GM18508 (cell line): ENCODE results near the gene GPR158.

ENCODE experiments used
- ATAC-seq: cut with Tn5 transposase; IDR thresholded peaks from one replicate; pipeline ENCODE4 v1.9.1; 2021; ENCODE audit warnings: moderate number of reproducible peaks; ENCODE audit not compliant: insufficient read depth, unreplicated experiment

Gene GPR158

GRCh38 chr10:25552283-25552919, 377.6 kb downstream of the GPR158 start:
- no peak for ATAC-seq

- ATAC-seq: no peak
Measured at GRCh38 chr10:25555865-25556264, 381.1 kb downstream of the GPR158 start.

- no peak for ATAC-seq
Measured at GRCh38 chr10:25556457-25556856, 381.7 kb downstream of the GPR158 start.

- ATAC-seq: no peak
Measured at GRCh38 chr10:25557136-25557535, 382.3 kb downstream of the GPR158 start.

- ATAC-seq: no peak
Measured at GRCh38 chr10:25561758-25562157, 387.0 kb downstream of the GPR158 start.

- no peak for ATAC-seq
Measured at GRCh38 chr10:25562547-25562946, 387.7 kb downstream of the GPR158 start.

- ATAC-seq: no peak
Measured at GRCh38 chr10:25564351-25564750, 389.6 kb downstream of the GPR158 start.

- ATAC-seq: no peak
Measured at GRCh38 chr10:25565570-25565969, 390.8 kb downstream of the GPR158 start.

- no peak for ATAC-seq
Measured at GRCh38 chr10:25573316-25573715, 398.5 kb downstream of the GPR158 start.

- ATAC-seq: no peak
Measured at GRCh38 chr10:25575343-25575742, 400.5 kb downstream of the GPR158 start.

GRCh38 chr10:25578061-25578460, 403.3 kb downstream of the GPR158 start:
- no peak for ATAC-seq

- ATAC-seq: no peak
Measured at GRCh38 chr10:25582961-25583360, 408.2 kb downstream of the GPR158 start.

GRCh38 chr10:25600651-25601050, 425.9 kb downstream of the GPR158 start:
- no peak for ATAC-seq

- no peak for ATAC-seq
Measured at GRCh38 chr10:25604591-25604990, 429.8 kb downstream of the GPR158 start.

- no peak for ATAC-seq
Measured at GRCh38 chr10:25614652-25615051, 439.9 kb downstream of the GPR158 start.

GRCh38 chr10:25615926-25616325, 441.1 kb downstream of the GPR158 start:
- no peak for ATAC-seq

- ATAC-seq: no peak
Measured at GRCh38 chr10:25616903-25617592, 442.2 kb downstream of the GPR158 start.

GRCh38 chr10:25627606-25628005, 452.8 kb downstream of the GPR158 start:
- ATAC-seq: no peak

GRCh38 chr10:25629333-25629732, 454.5 kb downstream of the GPR158 start:
- no peak for ATAC-seq

GRCh38 chr10:25631471-25631870, 456.7 kb downstream of the GPR158 start:
- ATAC-seq: no peak

GRCh38 chr10:25632802-25633201, 458.0 kb downstream of the GPR158 start:
- ATAC-seq: no peak

GRCh38 chr10:25633542-25633941, 458.7 kb downstream of the GPR158 start:
- ATAC-seq: no peak
